ENCODE data around the gene ARMH3.
A peak's percentile ranks its signal among the peaks of the same experiment; 100 is the strongest.

Gene ARMH3

GRCh38 chr10:101840741-101841453, 215.1 kb downstream of the ARMH3 start:
- H3K9me3 ChIP-seq (ENCODE audit: control insufficient read depth, insufficient read depth, low read length): no peaks in the 10 kb centered on the region
- peaks cover 23% of the 10 kb centered on the region for H3K27me3 ChIP-seq (ENCODE audit: control insufficient read depth, insufficient read depth, low read length)
- no peak overlapping the region for H3K9ac ChIP-seq (ENCODE audit: low read depth, low read length)
- H3K36me3 ChIP-seq (ENCODE audit: control insufficient read depth, insufficient read depth, low read length): no peaks in the 10 kb centered on the region
- peak overlapping the region; percentile 85 for H3K4me3 ChIP-seq (ENCODE audit: low read depth, low read length)
- H3K4me1 ChIP-seq (ENCODE audit: control insufficient read depth, insufficient read depth, low read length): peaks cover 14% of the 10 kb centered on the region

GRCh38 chr10:101840102-101840684, 215.8 kb downstream of the ARMH3 start:
- Histone ChIP-seq H3K27me3 (ENCODE audit: control insufficient read depth, insufficient read depth, low read length) (peaks cover 22% of the 10 kb centered on the region), H3K36me3 (ENCODE audit: control insufficient read depth, insufficient read depth, low read length) (no peaks in the 10 kb centered on the region), H3K9ac (ENCODE audit: low read depth, low read length) (no peak overlapping the region), H3K4me3 (ENCODE audit: low read depth, low read length) (peak overlapping the region; percentile 85), H3K9me3 (ENCODE audit: control insufficient read depth, insufficient read depth, low read length) (no peaks in the 10 kb centered on the region), H3K4me1 (ENCODE audit: control insufficient read depth, insufficient read depth, low read length) (peaks cover 19% of the 10 kb centered on the region)

DNA sequence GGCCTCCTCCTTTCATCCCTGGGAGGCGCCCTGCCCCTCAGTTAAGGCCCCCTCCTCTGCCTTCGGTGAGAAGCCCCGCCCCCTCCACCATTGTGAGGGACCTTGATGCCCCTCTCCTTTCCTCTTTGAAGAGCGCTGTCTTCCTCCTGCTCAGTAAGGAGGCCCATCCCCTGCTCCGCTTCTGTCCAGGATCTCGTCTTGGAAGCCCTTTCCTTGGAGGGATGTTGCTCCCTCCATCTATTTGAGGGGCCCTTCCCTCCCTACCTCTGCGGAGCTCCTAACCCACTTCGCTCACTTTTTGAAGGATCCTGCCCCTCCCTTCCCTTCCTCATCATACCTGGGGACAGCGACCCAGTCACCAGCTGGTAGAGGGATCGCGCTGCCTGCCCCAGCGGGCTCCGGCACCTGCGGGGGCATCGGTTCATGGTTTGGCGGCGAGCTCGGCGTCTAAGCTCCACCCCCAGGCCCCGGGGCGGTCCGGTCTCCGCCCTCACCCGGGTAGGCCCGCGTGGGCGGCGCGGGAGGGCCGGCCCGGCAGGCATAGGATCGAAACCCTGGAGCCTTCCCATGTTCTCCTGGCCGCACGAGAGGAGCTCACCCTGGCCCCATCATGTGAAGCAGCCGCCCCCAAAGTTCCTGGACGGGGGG, 216.4 kb downstream of the ARMH3 start:
- no peak overlapping the region for H3K9ac ChIP-seq (ENCODE audit: low read depth, low read length)
- peak overlapping the region; percentile 85 for H3K4me3 ChIP-seq (ENCODE audit: low read depth, low read length)
- H3K9me3 ChIP-seq (ENCODE audit: control insufficient read depth, insufficient read depth, low read length): no peaks in the 10 kb centered on the region
- peaks cover 18% of the 10 kb centered on the region for H3K4me1 ChIP-seq (ENCODE audit: control insufficient read depth, insufficient read depth, low read length)
- H3K27me3 ChIP-seq (ENCODE audit: control insufficient read depth, insufficient read depth, low read length): peaks cover 19% of the 10 kb centered on the region
- no peaks in the 10 kb centered on the region for H3K36me3 ChIP-seq (ENCODE audit: control insufficient read depth, insufficient read depth, low read length)

DNA sequence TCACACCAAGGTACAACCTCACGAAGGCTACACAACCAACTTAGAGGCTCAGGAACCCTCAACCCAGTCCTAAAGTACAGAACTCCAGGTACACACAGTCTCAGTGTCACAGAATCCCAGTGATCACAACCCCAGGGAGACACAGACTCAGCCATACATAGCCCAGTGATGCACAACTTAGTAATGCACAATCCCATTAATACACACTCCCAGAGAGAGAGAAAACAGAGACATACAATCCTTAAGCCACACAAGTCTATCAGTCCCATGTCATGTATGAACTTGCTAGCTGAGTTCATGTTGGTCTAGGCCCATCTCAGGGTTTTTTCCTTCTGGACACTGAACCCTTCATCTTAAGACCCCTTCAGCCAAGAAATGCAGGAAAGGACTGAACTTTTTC, 217.0 kb downstream of the ARMH3 start:
- no peaks in the 10 kb centered on the region for H3K36me3 ChIP-seq (ENCODE audit: control insufficient read depth, insufficient read depth, low read length)
- H3K27me3 ChIP-seq (ENCODE audit: control insufficient read depth, insufficient read depth, low read length): peaks cover 19% of the 10 kb centered on the region
- peaks cover 15% of the 10 kb centered on the region for H3K4me1 ChIP-seq (ENCODE audit: control insufficient read depth, insufficient read depth, low read length)
- no peak overlapping the region for H3K9ac ChIP-seq (ENCODE audit: low read depth, low read length)
- H3K9me3 ChIP-seq (ENCODE audit: control insufficient read depth, insufficient read depth, low read length): no peaks in the 10 kb centered on the region
- peak overlapping the region; percentile 85 for H3K4me3 ChIP-seq (ENCODE audit: low read depth, low read length)

DNA sequence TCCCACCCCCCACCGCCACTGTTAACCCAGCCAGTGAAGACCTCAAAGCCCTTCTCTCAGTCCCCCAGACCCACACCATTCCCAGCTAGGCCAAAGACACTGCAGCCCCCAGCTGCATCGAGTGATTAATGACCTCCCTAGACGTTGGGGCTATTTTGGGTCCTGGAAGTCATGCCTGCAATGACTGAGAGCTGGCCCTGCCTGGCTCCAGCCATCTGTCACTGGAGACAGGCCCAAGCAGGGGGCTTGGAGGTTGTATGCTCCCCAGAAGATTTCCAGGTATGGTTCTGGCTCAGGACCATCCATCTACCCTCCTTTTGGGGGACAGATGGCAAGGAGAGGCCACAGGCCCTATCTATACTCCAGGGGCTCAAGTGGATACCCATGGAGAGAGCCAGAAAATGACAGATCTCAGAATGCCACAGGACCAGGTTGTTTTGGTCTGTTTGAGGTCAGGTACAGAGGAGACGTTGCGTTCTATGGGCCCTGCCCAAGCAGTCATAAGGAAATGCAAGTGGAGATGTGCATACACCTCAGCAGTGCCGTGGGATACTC, 217.5 kb downstream of the ARMH3 start:
- H3K4me1 ChIP-seq (ENCODE audit: control insufficient read depth, insufficient read depth, low read length): peaks cover 15% of the 10 kb centered on the region
- H3K36me3 ChIP-seq (ENCODE audit: control insufficient read depth, insufficient read depth, low read length): no peaks in the 10 kb centered on the region
- H3K9me3 ChIP-seq (ENCODE audit: control insufficient read depth, insufficient read depth, low read length): no peaks in the 10 kb centered on the region
- no peak overlapping the region for H3K4me3 ChIP-seq (ENCODE audit: low read depth, low read length)
- peaks cover 19% of the 10 kb centered on the region for H3K27me3 ChIP-seq (ENCODE audit: control insufficient read depth, insufficient read depth, low read length)
- H3K9ac ChIP-seq (ENCODE audit: low read depth, low read length): no peak overlapping the region

GRCh38 chr10:101837748-101838147, 218.2 kb downstream of the ARMH3 start:
- no peaks in the 10 kb centered on the region for H3K9me3 ChIP-seq (ENCODE audit: control insufficient read depth, insufficient read depth, low read length)
- H3K4me3 ChIP-seq (ENCODE audit: low read depth, low read length): no peak overlapping the region
- peaks cover 15% of the 10 kb centered on the region for H3K27me3 ChIP-seq (ENCODE audit: control insufficient read depth, insufficient read depth, low read length)
- H3K9ac ChIP-seq (ENCODE audit: low read depth, low read length): no peak overlapping the region
- no peaks in the 10 kb centered on the region for H3K36me3 ChIP-seq (ENCODE audit: control insufficient read depth, insufficient read depth, low read length)
- peaks cover 15% of the 10 kb centered on the region for H3K4me1 ChIP-seq (ENCODE audit: control insufficient read depth, insufficient read depth, low read length)

- Histone ChIP-seq H3K9ac (ENCODE audit: low read depth, low read length) (no peak overlapping the region), H3K27me3 (ENCODE audit: control insufficient read depth, insufficient read depth, low read length) (no peaks in the 10 kb centered on the region), H3K4me1 (ENCODE audit: control insufficient read depth, insufficient read depth, low read length) (peaks cover 10% of the 10 kb centered on the region), H3K36me3 (ENCODE audit: control insufficient read depth, insufficient read depth, low read length) (no peaks in the 10 kb centered on the region), H3K4me3 (ENCODE audit: low read depth, low read length) (no peak overlapping the region), H3K9me3 (ENCODE audit: control insufficient read depth, insufficient read depth, low read length) (no peaks in the 10 kb centered on the region)
Observed at GRCh38 chr10:101835362-101835761, 220.6 kb downstream of the ARMH3 start.

GRCh38 chr10:101834341-101834740, 221.6 kb downstream of the ARMH3 start:
- Histone ChIP-seq H3K36me3 (ENCODE audit: control insufficient read depth, insufficient read depth, low read length) (no peaks in the 10 kb centered on the region), H3K4me1 (ENCODE audit: control insufficient read depth, insufficient read depth, low read length) (peaks cover 14% of the 10 kb centered on the region), H3K4me3 (ENCODE audit: low read depth, low read length) (no peak overlapping the region), H3K9ac (ENCODE audit: low read depth, low read length) (no peak overlapping the region), H3K27me3 (ENCODE audit: control insufficient read depth, insufficient read depth, low read length) (no peaks in the 10 kb centered on the region), H3K9me3 (ENCODE audit: control insufficient read depth, insufficient read depth, low read length) (no peaks in the 10 kb centered on the region)

DNA sequence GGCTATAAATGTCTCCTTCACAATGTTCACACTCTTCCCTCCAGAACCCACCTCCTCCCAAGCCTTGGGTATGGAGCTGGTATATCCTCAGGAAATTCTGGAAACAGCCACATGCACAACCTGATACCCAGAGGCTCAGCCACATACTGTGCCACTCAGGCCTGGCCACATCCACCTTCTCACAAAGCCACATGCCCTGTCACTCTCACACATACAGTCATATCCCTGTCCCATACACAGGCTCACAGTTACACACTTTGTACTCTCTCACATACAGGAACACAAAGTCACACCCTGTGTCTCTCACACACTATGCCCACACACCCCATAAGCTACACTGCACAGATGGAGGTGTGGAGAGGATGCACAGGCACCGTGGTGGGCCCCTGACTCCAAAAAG, 222.5 kb downstream of the ARMH3 start:
- Histone ChIP-seq H3K27me3 (ENCODE audit: control insufficient read depth, insufficient read depth, low read length) (no peaks in the 10 kb centered on the region), H3K4me1 (ENCODE audit: control insufficient read depth, insufficient read depth, low read length) (peaks cover 9% of the 10 kb centered on the region), H3K36me3 (ENCODE audit: control insufficient read depth, insufficient read depth, low read length) (no peaks in the 10 kb centered on the region), H3K9me3 (ENCODE audit: control insufficient read depth, insufficient read depth, low read length) (no peaks in the 10 kb centered on the region), H3K4me3 (ENCODE audit: low read depth, low read length) (no peak overlapping the region), H3K9ac (ENCODE audit: low read depth, low read length) (no peak overlapping the region)

GRCh38 chr10:101832325-101832771, 223.6 kb downstream of the ARMH3 start:
- Histone ChIP-seq H3K27me3 (ENCODE audit: control insufficient read depth, insufficient read depth, low read length) (no peaks in the 10 kb centered on the region), H3K9me3 (ENCODE audit: control insufficient read depth, insufficient read depth, low read length) (no peaks in the 10 kb centered on the region), H3K36me3 (ENCODE audit: control insufficient read depth, insufficient read depth, low read length) (no peaks in the 10 kb centered on the region), H3K4me1 (ENCODE audit: control insufficient read depth, insufficient read depth, low read length) (peaks cover 9% of the 10 kb centered on the region), H3K4me3 (ENCODE audit: low read depth, low read length) (no peak overlapping the region), H3K9ac (ENCODE audit: low read depth, low read length) (no peak overlapping the region)

DNA sequence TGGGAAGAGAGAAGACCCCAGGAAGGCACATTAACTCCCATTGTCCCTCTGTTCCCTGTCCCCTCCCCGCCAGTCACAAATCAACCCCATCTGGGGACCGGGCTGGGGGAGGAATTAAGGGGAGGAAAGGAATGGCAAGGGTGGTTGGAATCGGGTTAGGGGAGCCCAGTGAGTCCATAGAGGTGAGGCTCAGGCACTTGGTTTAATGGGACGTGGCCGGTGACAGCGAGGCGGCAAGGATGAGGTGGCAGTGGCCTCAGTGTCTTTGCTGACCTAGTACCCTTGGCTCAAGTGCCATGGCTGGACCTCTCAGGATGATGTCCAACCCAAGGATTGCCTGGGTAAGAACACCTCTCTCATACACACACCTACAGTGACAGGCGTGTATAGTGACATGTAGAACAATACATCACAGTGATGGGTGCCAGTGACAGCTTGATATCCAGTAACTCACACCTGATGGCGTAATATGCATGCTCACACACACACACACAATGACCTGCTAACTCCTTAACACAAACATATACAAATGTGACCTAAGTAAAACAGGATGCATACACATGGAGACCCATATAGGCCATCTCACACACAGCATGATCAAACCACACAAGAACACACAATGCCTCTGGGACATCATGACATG, 224.7 kb downstream of the ARMH3 start:
- Histone ChIP-seq H3K36me3 (ENCODE audit: control insufficient read depth, insufficient read depth, low read length) (no peaks in the 10 kb centered on the region), H3K4me3 (ENCODE audit: low read depth, low read length) (peak overlapping the region; percentile 59), H3K4me1 (ENCODE audit: control insufficient read depth, insufficient read depth, low read length) (peaks cover 9% of the 10 kb centered on the region), H3K9me3 (ENCODE audit: control insufficient read depth, insufficient read depth, low read length) (no peaks in the 10 kb centered on the region), H3K27me3 (ENCODE audit: control insufficient read depth, insufficient read depth, low read length) (no peaks in the 10 kb centered on the region), H3K9ac (ENCODE audit: low read depth, low read length) (no peak overlapping the region)
